Raji (cell line): ENCODE results near the gene MMP13.

Experiments
- POLR2A ChIP-seq: IDR thresholded peaks from 2 replicates; pipeline ENCODE4 v1.6.1; 2011; ENCODE audit warnings: low read depth, low read length, control low read depth; ENCODE audit not compliant: insufficient read depth

MMP13 gene

GRCh38 chr11:102955624-102956023 is at the start of gene MMP13:
MMP13 (minus strand) TSS chr11:102955732; CDS start chr11:102955705, 27 bp downstream.
- TF ChIP-seq POLR2A, result no peak

GRCh38 chr11:102994105-102994504 is 38.6 kb upstream of the MMP13 start:
- TF ChIP-seq POLR2A, result no peak

GRCh38 chr11:102991776-102992175 is 36.2 kb upstream of the MMP13 start:
- no peak for TF ChIP-seq POLR2A

DNA sequence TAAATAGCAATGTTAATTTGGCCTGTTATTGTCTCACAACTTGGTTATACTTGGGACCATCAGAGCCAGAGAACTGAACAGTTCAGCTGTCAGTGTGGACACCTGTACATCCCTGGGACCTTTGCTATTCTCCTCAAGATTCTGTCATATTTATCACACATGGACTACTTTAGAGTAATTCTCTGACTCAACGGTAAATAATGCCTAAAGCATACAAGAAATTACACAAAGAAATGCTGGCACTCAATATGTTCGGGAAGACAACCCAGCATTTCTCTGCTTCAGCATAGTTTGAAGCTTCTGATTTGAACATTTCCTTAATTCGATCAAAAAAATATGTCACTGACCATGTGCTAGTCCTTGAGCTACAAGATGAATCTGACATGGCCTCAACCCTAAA is 34.6 kb upstream of the MMP13 start:
- no peak for TF ChIP-seq POLR2A

- no peak for TF ChIP-seq POLR2A
These were observed 34.0 kb upstream of the MMP13 start for GRCh38 chr11:102989379-102990047.

DNA sequence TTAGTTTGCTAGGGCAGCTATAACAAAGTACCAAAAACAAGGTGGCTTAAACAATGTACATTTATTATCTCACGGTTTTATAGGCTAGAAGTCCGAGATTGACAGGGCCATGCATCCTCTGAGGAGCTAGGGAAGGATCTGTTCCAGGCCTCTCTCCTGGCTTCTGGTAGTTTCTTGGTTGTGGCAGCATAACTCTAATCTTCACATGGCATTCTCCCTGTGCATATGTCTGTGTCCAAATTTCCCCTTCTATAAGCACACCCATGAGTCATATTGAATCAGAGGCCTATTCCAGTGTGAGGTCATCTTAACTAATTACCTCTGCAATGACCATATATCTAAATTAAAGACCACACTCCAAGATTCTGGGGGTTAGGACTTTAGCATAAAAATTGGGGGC is 31.3 kb upstream of the MMP13 start:
- TF ChIP-seq POLR2A, result no peak

- no peak for TF ChIP-seq POLR2A
These were observed 30.3 kb upstream of the MMP13 start for GRCh38 chr11:102985850-102986249.

- no peak for TF ChIP-seq POLR2A
These were observed 28.0 kb upstream of the MMP13 start for GRCh38 chr11:102983486-102983885.

DNA sequence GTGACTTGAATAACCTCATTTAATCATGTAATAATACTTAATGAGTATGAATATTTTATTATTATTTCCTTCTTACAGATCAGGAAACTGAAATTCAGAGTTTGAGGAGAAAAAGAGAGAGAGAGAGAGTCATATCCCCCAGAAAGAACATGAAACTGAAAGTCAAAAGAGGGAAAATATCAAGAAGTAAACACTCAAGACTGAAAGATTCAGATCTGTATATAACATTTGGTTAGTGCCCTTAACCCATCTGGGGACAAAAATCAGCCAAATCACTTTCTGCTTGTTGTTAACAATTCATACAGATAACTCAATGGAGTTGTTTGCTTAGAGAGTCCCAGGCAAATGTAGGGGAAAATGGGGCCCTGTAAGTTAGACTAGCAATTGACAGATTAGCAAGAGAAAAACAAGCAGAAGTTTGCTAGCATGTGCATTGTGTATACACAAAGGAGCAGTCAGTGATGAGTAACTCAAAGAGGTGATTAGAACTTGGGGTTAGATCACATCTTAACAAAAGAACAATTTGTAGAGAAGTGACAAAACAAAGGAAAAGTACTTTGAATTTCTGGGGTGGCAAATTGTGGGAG is 25.9 kb upstream of the MMP13 start:
- TF ChIP-seq POLR2A, result no peak

GRCh38 chr11:102974552-102975280 is 19.2 kb upstream of the MMP13 start:
- no peak for TF ChIP-seq POLR2A

- TF ChIP-seq POLR2A, result no peak
These were observed 17.3 kb upstream of the MMP13 start for GRCh38 chr11:102972853-102973252.

DNA sequence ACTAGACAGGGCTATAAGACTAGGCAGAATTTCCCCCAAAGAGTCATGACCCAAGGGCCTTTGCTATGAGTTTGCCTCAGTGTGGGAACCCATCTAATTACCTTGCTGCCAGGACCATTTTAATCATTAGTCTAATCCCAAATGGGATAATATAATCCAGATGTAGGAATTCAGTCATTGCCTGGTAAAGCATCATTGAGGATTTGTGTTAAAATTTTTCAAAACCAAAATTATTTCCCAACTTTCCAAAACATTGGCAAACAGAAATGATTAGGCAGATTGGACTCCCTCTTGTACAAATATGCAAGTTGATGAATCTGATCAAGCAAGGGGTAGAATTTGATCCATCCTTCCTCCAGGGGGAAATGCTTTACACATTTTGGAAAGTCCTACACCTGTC is 16.2 kb upstream of the MMP13 start:
- TF ChIP-seq POLR2A, result no peak

DNA sequence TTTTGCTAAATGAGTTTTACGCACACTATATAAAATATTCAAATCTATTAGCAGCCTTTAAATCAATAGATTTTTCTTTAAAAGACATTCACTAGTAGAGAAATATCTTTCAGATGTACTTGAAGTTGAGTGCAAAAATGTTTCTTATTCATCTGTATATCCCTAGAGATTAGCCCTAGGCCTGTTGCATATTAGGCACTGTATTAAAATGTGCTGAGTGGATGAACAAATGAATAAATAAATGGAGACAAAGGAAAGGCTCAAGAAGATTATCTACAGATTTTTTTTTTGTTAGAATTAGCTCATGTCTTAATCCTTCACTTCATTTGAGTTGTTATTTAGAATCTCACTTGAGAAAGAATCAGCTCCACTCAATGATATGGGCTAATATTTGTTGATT is 12.0 kb upstream of the MMP13 start:
- TF ChIP-seq POLR2A, result no peak

DNA sequence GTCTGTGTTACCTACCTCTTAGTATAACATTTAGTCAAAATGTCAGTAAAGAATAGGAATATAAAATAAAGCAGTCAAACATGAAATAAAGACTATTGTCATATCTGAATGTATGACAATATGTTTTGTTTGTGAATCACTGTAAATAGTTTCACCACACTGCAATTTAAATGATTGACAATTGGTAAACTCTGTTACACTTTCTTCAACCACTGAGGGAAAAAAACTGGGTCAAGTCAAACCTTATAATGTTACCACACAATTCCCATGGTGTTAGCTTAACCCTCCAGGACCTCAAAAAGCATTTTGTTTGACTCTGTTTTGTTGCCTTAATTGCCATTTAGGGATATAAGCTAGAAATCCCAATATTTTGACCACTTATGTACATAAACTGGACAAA is 10.5 kb upstream of the MMP13 start:
- no peak for TF ChIP-seq POLR2A

DNA sequence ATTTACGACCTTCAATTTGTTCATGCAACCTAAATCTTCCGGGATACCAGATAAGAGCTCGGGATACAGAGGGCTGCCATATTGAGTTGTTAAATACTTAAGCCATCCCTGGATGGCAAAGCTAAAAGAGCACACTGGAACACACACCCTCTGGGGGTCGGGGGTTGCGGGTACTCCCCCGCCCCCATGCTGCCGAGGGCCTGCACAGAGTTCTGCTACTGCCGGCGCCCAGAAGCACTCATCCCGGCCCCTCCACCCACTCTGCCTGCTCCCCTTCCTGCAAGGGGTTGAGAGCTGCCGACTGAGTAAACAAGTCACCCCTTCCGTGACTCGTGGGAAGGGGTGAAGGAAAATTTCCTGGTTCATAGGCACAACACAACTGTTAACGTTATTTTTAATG is 9.3 kb upstream of the MMP13 start:
- TF ChIP-seq POLR2A, result no peak

- TF ChIP-seq POLR2A, result no peak
These were observed 2.4 kb upstream of the MMP13 start for GRCh38 chr11:102957953-102958352.
